ENCODE data around the gene IGF2. TPM values are rescaled to one million over a fixed set of nuclear protein-coding genes. Genes with fewer than 3 reads are reported as not detected.

The IGF2 gene
- total RNA-seq, 4 donors from 2014 or later, result 9.9 to 26.6 (median 18.1) TPM

DNA sequence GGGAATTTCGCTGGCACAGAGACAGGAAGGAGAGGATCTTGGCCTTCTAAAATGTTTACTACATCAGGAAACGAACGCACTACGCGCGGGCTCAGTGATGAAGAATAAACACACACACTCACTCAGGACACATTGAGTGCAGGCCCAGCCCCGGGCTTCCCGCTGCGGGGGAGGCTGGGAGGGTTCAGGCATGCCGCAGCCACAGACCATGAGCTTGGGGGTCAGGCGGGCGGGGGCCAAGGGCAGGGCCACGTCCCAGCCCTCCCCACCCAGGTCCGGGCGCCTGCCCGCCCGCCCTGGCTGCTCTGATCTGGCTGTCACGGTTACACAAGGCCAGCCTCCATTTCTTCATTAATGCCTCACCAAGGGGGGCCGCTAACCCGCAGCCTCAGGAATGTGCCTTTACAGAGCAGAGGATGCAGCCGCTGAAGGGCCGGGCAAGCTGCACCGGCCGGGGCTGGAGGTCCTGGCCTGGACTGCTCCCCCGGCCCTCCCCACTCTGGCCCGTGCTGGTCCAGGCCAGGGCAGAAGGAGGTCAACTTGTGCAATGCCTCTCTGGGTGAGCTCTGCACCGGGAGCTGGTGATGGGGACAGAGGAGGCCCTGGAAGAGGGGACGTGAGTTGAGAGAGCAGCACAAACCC, 41.7 kb downstream of the IGF2 start:
- 55 to 64% methylated on average over 13 to 18 of the region's 28 CpGs for WGBS, 2 donors
- DNase-seq, result peak; percentile 16 to 22
- TF ChIP-seq, protein P1, sequence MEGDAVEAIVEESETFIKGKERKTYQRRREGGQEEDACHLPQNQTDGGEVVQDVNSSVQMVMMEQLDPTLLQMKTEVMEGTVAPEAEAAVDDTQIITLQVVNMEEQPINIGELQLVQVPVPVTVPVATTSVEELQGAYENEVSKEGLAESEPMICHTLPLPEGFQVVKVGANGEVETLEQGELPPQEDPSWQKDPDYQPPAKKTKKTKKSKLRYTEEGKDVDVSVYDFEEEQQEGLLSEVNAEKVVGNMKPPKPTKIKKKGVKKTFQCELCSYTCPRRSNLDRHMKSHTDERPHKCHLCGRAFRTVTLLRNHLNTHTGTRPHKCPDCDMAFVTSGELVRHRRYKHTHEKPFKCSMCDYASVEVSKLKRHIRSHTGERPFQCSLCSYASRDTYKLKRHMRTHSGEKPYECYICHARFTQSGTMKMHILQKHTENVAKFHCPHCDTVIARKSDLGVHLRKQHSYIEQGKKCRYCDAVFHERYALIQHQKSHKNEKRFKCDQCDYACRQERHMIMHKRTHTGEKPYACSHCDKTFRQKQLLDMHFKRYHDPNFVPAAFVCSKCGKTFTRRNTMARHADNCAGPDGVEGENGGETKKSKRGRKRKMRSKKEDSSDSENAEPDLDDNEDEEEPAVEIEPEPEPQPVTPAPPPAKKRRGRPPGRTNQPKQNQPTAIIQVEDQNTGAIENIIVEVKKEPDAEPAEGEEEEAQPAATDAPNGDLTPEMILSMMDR (IDR thresholded peaks at IDR 0.05), result no peak
- TF ChIP-seq POLR2A (IDR thresholded peaks at IDR 0.05), result no peak
- H3K27ac ChIP-seq, result peak overlapping the region; percentile 31 to 62 (median 33)
- H3K4me3 ChIP-seq (replicated peaks in 1 of 3), result no peak overlapping the region
- H3K36me3 ChIP-seq, result no peaks in the 10 kb centered on the region
- no peaks in the 10 kb centered on the region for H3K27me3 ChIP-seq
- H3K4me1 ChIP-seq, result peaks cover 11 to 54% of the 10 kb centered on the region in 2 donors
- no peaks in the 10 kb centered on the region for H3K9me3 ChIP-seq
- intact Hi-C loops (cut with DNase I), result no loop called here

DNA sequence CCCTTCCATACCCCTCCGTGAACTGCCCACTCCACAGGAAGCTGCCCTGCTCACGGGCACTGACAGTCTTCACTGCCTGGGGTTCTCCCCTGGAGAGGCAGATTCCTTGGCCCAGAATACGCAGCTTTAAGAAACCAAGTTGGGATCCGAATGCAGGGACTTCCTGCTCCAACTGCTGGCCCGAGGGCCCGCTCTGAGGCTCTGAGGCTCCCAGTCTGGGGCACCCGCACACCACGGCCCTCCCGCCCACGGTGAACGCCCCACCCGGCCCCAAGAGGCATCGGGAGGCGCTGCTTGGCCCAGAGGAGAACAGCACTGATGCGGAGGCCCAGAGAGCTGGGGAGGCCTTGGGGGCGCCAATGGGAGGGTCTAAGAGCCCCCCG, 42.3 kb downstream of the IGF2 start:
- no peaks in the 10 kb centered on the region for H3K36me3 ChIP-seq
- peaks cover 11 to 56% of the 10 kb centered on the region in 2 donors for H3K4me1 ChIP-seq
- H3K27me3 ChIP-seq, result no peaks in the 10 kb centered on the region
- peak overlapping the region; percentile 31 to 62 (median 33) for H3K27ac ChIP-seq
- no peak overlapping the region for H3K4me3 ChIP-seq (replicated peaks in 1 of 3)
- DNase-seq, result no peak
- intact Hi-C loops (cut with DNase I), result no loop called here
- WGBS, 2 donors, result 79 to 82% methylated on average over 6 to 8 of the region's 17 CpGs
- TF ChIP-seq, protein P1 (IDR thresholded peaks at IDR 0.05), result no peak
- TF ChIP-seq POLR2A (IDR thresholded peaks at IDR 0.05), result no peak
- H3K9me3 ChIP-seq, result no peaks in the 10 kb centered on the region

DNA sequence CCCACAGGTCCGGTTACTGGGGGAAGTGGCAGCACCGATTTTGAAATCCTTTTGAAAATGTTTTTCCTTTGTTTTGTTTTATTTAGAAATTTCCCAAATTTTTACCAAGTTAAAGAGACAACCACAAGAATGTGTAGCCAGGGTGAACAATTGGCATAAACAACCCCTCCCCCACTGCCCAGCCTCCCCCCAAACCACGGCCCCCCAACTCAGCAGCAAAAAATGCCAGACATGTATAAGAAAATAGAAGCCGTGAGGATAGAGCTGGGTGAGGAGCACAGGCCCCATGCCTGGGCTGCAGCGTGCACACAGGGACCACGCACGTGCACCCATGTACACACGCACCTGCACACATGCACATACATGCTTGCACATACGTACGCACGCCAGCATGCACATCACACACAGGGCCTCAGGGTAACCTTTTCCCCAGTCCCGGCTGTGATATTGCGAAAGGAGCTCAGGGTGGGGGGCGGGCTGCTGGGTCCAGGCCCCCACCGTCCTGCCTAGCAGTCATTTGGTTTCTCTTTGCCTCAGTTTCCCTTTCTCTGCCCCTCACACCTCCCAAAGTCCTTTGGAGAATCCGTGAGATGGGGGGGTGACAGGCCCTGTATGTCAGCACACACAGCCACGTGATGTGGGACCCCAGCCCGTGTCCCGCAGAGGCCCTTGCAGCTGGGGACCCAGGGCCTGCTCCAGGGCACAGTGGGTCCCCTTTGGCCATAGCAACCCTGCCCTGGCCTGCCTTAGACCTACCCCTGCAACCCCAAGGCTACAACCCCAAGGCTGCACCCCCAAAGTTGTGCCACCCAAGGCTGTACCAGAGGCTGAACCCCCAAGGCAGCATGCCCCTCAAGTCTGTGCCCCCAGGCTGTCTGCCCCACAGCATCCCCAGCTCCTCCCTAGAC, 42.9 kb downstream of the IGF2 start:
- no peaks in the 10 kb centered on the region for H3K27me3 ChIP-seq
- H3K27ac ChIP-seq, result peak overlapping the region in 1 of 3 donors; percentile 31
- 93 to 94% methylated on average over 18 to 19 of the region's 19 CpGs for WGBS, 2 donors
- H3K4me1 ChIP-seq, result peaks cover 11 to 56% of the 10 kb centered on the region in 2 donors
- DNase-seq, result no peak
- TF ChIP-seq POLR2A (IDR thresholded peaks at IDR 0.05), result no peak
- TF ChIP-seq, protein P1 (IDR thresholded peaks at IDR 0.05), result no peak
- intact Hi-C loops (cut with DNase I), result no loop called here
- no peaks in the 10 kb centered on the region for H3K9me3 ChIP-seq
- H3K4me3 ChIP-seq (replicated peaks in 1 of 3), result no peak overlapping the region
- H3K36me3 ChIP-seq, result no peaks in the 10 kb centered on the region

DNA sequence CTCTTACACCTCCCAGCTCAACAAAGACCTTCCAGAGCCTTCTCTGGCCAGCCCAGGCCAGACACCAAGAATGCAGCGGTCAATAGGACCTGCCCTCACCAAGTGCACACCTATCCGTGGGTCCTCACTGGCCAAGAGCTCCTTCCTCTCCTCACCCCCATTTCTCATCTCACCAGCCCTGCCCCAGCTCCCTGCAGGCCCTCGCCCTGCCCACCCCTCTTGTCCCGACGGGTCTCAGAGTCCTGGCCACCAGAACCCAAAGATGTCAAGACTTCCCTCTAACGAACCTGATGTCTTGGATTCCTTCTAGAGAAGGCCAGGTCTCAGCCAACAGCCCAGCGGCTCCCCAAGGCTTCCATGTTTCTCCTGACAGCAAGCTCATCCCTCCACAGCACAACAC, 43.6 kb downstream of the IGF2 start:
- no peaks in the 10 kb centered on the region for H3K36me3 ChIP-seq
- 95 to 96% methylated on average over 7 of the region's 7 CpGs for WGBS, 2 donors
- no peak overlapping the region for H3K27ac ChIP-seq
- intact Hi-C loops (cut with DNase I), result no loop called here
- DNase-seq, result no peak
- TF ChIP-seq, protein P1 (IDR thresholded peaks at IDR 0.05), result no peak
- TF ChIP-seq POLR2A (IDR thresholded peaks at IDR 0.05), result no peak
- no peaks in the 10 kb centered on the region for H3K27me3 ChIP-seq
- no peaks in the 10 kb centered on the region for H3K9me3 ChIP-seq
- peaks cover 11 to 53% of the 10 kb centered on the region in 2 donors for H3K4me1 ChIP-seq
- no peak overlapping the region for H3K4me3 ChIP-seq (replicated peaks in 1 of 3)

DNA sequence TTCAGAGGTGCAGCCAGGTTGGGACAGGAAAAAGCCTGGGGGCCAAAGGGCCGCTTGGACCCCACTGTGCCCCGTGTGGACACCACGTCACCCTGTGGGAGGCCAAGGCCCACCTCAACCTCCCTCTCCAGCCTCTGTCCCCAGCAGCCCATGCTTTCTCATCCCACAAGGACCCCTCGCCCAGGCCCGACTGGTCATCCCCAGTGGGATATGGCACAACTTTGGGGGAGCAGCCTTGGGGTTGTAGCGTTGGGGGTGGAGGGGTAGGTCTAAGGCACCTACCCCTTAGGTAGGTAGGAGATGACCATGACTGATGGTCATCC, 44.0 kb downstream of the IGF2 start:
- Histone ChIP-seq H3K4me1 (peaks cover 11 to 49% of the 10 kb centered on the region in 2 donors), H3K27me3 (no peaks in the 10 kb centered on the region), H3K36me3 (no peaks in the 10 kb centered on the region), H3K9me3 (no peaks in the 10 kb centered on the region), H3K27ac (no peak overlapping the region), H3K4me3 (replicated peaks in 1 of 3) (no peak overlapping the region)
- TF ChIP-seq, protein P1 (IDR thresholded peaks at IDR 0.05), result no peak
- no peak for TF ChIP-seq POLR2A (IDR thresholded peaks at IDR 0.05)
- intact Hi-C loops (cut with DNase I), result no loop called here
- no peak for DNase-seq
- 95 to 100% methylated on average over 4 to 5 of the region's 6 CpGs for WGBS, 2 donors

Measured in thyroid gland (tissue), 4 donors.